WTC11 (cell line): ENCODE data around the gene NOP16.

Source experiments
- ARID4B ChIP-seq: sonication (generic); formaldehyde crosslinking; IDR thresholded peaks from 2 replicates; pipeline ENCODE4 v1.8.0; 2023; ENCODE audit warnings: missing genetic modification reagents, mild to moderate bottlenecking, borderline replicate concordance
- CTCF ChIP-seq: fragments of 200-600 bp; IDR thresholded peaks from 2 replicates; pipeline ENCODE4 v1.8.0; 2022; ENCODE audit warnings: antibody characterized with exemption
- EMX1 ChIP-seq: fragments of 250-450 bp; sonication (Bioruptor Pico); IDR thresholded peaks from 2 replicates; pipeline ENCODE4 v1.8.0; 2021; ENCODE audit warnings: mild to moderate bottlenecking
- FOXP4 ChIP-seq: sonication (generic); formaldehyde crosslinking; IDR thresholded peaks from 2 replicates; pipeline ENCODE4 v1.8.0; 2022; ENCODE audit warnings: mild to moderate bottlenecking, missing genetic modification reagents
- GRHL2 ChIP-seq: fragments of 250-450 bp; sonication (Bioruptor Pico); IDR thresholded peaks from 2 replicates; pipeline ENCODE4 v1.8.0; 2022; ENCODE audit warnings: mild to moderate bottlenecking, moderate library complexity; ENCODE audit not compliant: insufficient replicate concordance, severe bottlenecking
- HMGXB4 ChIP-seq: sonication (generic); formaldehyde crosslinking; IDR thresholded peaks from 2 replicates; pipeline ENCODE4 v1.8.1; 2023; ENCODE audit warnings: mild to moderate bottlenecking, moderate library complexity, missing genetic modification reagents
- IRF2 ChIP-seq: sonication (generic); formaldehyde crosslinking; IDR thresholded peaks from 2 replicates; pipeline ENCODE4 v1.8.0; 2022; ENCODE audit warnings: low read depth, missing genetic modification reagents, borderline replicate concordance
- TEAD4 ChIP-seq: sonication (generic); formaldehyde crosslinking; IDR thresholded peaks from 2 replicates; pipeline ENCODE4 v1.8.0; 2022; ENCODE audit warnings: mild to moderate bottlenecking, missing genetic modification reagents
- ZNF317 ChIP-seq: sonication (generic); formaldehyde crosslinking; IDR thresholded peaks from 2 replicates; pipeline ENCODE4 v1.8.1; 2023; ENCODE audit warnings: low read depth, mild to moderate bottlenecking, moderate library complexity, missing genetic modification reagents, borderline replicate concordance

GRCh38 chr5:176359658-176360057 is 28.7 kb downstream of the NOP16 start:
- TF ChIP-seq FOXP4 = no peak
- no peak for TF ChIP-seq EMX1 (CRISPR knock-in tag)
- TF ChIP-seq CTCF = no peak
- no peak for TF ChIP-seq GRHL2 (CRISPR knock-in tag)
- TF ChIP-seq ARID4B = no peak
- no peak for TF ChIP-seq IRF2
- no peak for TF ChIP-seq HMGXB4 (CRISPR knock-in tag)
- no peak for TF ChIP-seq ZNF317 (CRISPR knock-in tag)
- TF ChIP-seq TEAD4 (CRISPR knock-in tag) = no peak
